SK-N-MC (cell line): ENCODE measurements around the gene ATXN1.
"Not testable (repeated sequence)": the region's sequence is repeated elsewhere in the genome, so short reads cannot be mapped to it uniquely, and the experiment has no call there.

Experiments used
- EZH2 ChIP-seq: fragments of 200-600 bp; sonication (generic); IDR thresholded peaks from one replicate; pipeline ENCODE4 v1.6.1; 2017; ENCODE audit warnings: antibody characterized with exemption
- POLR2AphosphoS5 ChIP-seq: IDR thresholded peaks from 2 replicates; pipeline ENCODE4 v1.6.1; 2012; ENCODE audit warnings: mild to moderate bottlenecking, low read depth, low read length, borderline replicate concordance

- TF ChIP-seq POLR2AphosphoS5, EZH2: not testable (repeated sequence)
Observed at GRCh38 chr6:16613504-16613903, 147.8 kb downstream of the ATXN1 start.
